Measurements from ENCODE around the gene SLC13A5. TPM values are rescaled to one million over a fixed set of nuclear protein-coding genes. Genes with fewer than 3 reads are reported as not detected.

SLC13A5 gene
- total RNA-seq, 4 donors from 2014 or later, result 0.34 TPM; not detected in 3

DNA sequence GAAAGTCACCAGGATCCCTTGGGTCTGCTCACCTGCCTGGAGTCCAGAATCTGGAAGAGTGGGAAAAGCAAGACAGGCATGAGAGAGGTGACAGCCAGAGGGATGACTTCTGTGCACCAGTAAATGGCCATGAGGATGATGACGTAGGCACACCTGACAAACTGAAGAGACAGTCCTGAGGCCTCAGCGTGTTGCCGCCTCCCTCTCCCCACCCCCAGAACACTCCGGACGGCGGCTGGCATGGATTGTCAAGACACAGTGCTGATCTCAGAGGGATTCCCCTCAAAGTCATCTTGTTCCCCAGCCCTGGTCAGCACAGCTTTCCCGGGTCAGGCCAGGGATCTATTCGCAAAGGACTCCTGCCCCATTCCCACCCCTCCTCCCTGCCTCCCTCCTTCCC, 6.2 kb downstream of the SLC13A5 start:
- H3K9me3 ChIP-seq, result no peaks in the 10 kb centered on the region
- H3K27me3 ChIP-seq, result peaks cover 0 to 82% (median 4%) of the 10 kb centered on the region in 4 donors
- TF ChIP-seq EP300 (IDR thresholded peaks at IDR 0.05), result no peak
- TF ChIP-seq POLR2AphosphoS5 (IDR thresholded peaks at IDR 0.05), result no peak
- TF ChIP-seq POLR2A (IDR thresholded peaks at IDR 0.05; ENCODE audit: low read depth), result no peak
- TF ChIP-seq, protein P1, sequence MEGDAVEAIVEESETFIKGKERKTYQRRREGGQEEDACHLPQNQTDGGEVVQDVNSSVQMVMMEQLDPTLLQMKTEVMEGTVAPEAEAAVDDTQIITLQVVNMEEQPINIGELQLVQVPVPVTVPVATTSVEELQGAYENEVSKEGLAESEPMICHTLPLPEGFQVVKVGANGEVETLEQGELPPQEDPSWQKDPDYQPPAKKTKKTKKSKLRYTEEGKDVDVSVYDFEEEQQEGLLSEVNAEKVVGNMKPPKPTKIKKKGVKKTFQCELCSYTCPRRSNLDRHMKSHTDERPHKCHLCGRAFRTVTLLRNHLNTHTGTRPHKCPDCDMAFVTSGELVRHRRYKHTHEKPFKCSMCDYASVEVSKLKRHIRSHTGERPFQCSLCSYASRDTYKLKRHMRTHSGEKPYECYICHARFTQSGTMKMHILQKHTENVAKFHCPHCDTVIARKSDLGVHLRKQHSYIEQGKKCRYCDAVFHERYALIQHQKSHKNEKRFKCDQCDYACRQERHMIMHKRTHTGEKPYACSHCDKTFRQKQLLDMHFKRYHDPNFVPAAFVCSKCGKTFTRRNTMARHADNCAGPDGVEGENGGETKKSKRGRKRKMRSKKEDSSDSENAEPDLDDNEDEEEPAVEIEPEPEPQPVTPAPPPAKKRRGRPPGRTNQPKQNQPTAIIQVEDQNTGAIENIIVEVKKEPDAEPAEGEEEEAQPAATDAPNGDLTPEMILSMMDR (IDR thresholded peaks at IDR 0.05), result no peak
- H3K27ac ChIP-seq (replicated peaks in 1 of 4), result no peak overlapping the region
- H3K4me1 ChIP-seq, result no peaks in the 10 kb centered on the region
- WGBS, result 72% methylated on average over 8 of the region's 8 CpGs
- no peak overlapping the region for H3K4me3 ChIP-seq
- intact Hi-C loops (cut with DNase I), result no loop called here
- H3K36me3 ChIP-seq, result no peaks in the 10 kb centered on the region
- no peak for DNase-seq (ENCODE audit: extremely low spot score)

DNA sequence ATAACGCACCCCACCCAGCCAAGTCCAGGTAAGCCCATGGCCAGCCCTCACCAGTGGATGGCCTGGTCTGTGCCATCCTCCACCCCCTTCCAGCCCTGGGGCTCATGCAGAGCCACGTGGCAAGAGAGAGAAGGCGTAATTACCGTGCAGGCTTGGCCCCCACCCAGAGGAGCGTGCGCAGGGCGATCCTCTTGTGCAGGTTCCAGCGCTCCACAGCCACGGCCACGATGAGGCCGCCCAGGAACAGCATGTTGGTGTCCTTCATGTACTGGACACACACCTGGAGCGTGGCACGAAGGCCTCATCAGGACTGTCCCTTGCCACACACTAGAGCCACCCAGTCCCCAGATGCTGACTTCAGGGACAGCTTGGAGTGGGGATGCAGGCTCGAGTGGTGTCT, 6.7 kb downstream of the SLC13A5 start:
- Histone ChIP-seq H3K27ac (replicated peaks in 1 of 4) (no peak overlapping the region), H3K4me3 (no peak overlapping the region), H3K9me3 (no peaks in the 10 kb centered on the region), H3K36me3 (no peaks in the 10 kb centered on the region), H3K27me3 (peaks cover 0 to 77% (median 0%) of the 10 kb centered on the region in 4 donors), H3K4me1 (no peaks in the 10 kb centered on the region)
- TF ChIP-seq POLR2A (IDR thresholded peaks at IDR 0.05; ENCODE audit: low read depth) (no peak), POLR2AphosphoS5 (IDR thresholded peaks at IDR 0.05) (no peak), EP300 (IDR thresholded peaks at IDR 0.05) (no peak)
- TF ChIP-seq, protein P1 (IDR thresholded peaks at IDR 0.05), result no peak
- no peak for DNase-seq (ENCODE audit: extremely low spot score)
- intact Hi-C loops (cut with DNase I), result no loop called here
- 100% methylated on average over 1 of the region's 14 CpGs for WGBS

DNA sequence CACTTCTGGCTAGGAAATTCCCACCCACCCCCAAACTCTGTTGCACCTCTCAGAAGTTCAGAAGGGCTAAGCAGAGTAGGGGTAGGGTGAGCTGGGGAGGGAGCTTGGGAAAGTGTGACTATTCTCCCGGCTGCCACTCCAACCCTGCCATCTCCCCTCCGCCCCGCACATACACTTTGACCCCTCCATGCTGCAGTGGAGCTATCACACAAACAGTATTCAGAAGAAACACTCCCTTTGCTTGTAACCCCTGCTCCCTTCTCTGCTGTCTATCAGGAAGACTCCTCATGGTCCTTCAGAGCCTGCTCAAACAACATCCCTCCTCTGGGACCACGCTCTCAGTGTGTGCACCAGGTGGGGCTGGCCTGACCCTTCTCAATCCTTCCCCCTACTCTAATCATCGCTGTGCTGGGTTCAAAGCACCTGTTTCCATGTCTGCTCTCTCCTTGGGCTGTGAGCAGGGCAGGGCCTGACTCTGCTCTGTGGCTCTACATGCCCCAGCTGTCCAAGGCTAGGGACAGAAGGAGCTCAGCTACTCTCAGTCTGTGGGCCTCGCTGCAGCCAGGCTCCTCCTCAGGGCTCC, 8.6 kb downstream of the SLC13A5 start:
- WGBS, result 76% methylated on average over 5 of the region's 6 CpGs
- Histone ChIP-seq H3K9me3 (no peaks in the 10 kb centered on the region), H3K36me3 (no peaks in the 10 kb centered on the region), H3K4me3 (no peak overlapping the region), H3K27me3 (peaks cover 0 to 59% (median 0%) of the 10 kb centered on the region in 4 donors), H3K4me1 (no peaks in the 10 kb centered on the region), H3K27ac (replicated peaks in 1 of 4) (no peak overlapping the region)
- intact Hi-C loops (cut with DNase I), result no loop called here
- DNase-seq (ENCODE audit: extremely low spot score), result no peak
- TF ChIP-seq, protein P1 (IDR thresholded peaks at IDR 0.05), result no peak
- TF ChIP-seq POLR2A (IDR thresholded peaks at IDR 0.05; ENCODE audit: low read depth) (no peak), POLR2AphosphoS5 (IDR thresholded peaks at IDR 0.05) (no peak), EP300 (IDR thresholded peaks at IDR 0.05) (no peak)

DNA sequence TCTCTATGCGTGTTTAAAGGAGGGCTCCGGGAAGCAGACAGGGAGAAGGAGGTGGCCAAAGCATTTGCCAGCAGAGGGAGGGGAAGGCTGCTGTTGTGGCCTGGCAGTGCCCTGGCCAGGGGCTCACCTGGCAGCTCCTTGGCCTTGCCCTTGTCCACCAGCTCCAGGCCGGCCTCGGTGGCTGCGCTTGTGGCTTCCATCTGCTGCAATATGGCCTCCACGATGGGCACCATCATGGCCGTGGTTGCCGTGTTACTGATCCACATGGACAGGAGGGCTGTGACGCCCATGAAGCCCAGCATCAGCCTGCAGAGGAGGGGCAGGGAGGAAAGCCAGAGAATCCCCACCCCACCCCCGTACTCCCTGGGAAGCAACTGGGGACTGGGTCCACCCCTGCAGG, 9.4 kb downstream of the SLC13A5 start:
- Histone ChIP-seq H3K4me3 (no peak overlapping the region), H3K9me3 (no peaks in the 10 kb centered on the region), H3K27ac (replicated peaks in 1 of 4) (no peak overlapping the region), H3K4me1 (no peaks in the 10 kb centered on the region), H3K36me3 (no peaks in the 10 kb centered on the region), H3K27me3 (peaks cover 0 to 53% (median 0%) of the 10 kb centered on the region in 4 donors)
- TF ChIP-seq POLR2AphosphoS5 (IDR thresholded peaks at IDR 0.05) (no peak), EP300 (IDR thresholded peaks at IDR 0.05) (no peak), POLR2A (IDR thresholded peaks at IDR 0.05; ENCODE audit: low read depth) (no peak)
- TF ChIP-seq, protein P1 (IDR thresholded peaks at IDR 0.05), result no peak
- no peak for DNase-seq (ENCODE audit: extremely low spot score)
- WGBS, result 94% methylated on average over 4 of the region's 10 CpGs
- intact Hi-C loops (cut with DNase I), result no loop called here

All from esophagus muscularis mucosa (tissue), 4 donors.